Gastrocnemius medialis (tissue), 4 donors: ENCODE data around the gene ATP7B. TPM values are rescaled to one million over a fixed set of nuclear protein-coding genes. Genes with fewer than 3 reads are reported as not detected.

Experiments used
- ATAC-seq, 2 donors: fragments of 150-250 bp; one replicate each; pipeline ENCODE4 v1.9.1; 2016
- DNase-seq, 2 donors: peaks; one replicate each; pipeline ENCODE4 v3.0.0-alpha.2; 2019
- H3K27ac ChIP-seq, 4 donors: fragments of 200-600 bp; sonication (generic); 1 replicate in 1 of 4; 2 replicates in 3 of 4; pipeline ENCODE4 v1.5.1; 2016 to 2018; ENCODE audit warnings: mild to moderate bottlenecking in 2 of 4, moderate library complexity in 1 of 4
- H3K27me3 ChIP-seq, 3 donors: fragments of 200-600 bp; sonication (generic) in 2 of 3; 1 replicate in 1 of 3; 2 replicates in 2 of 3; pipeline versions ENCODE4 v1.5.1 to v1.6.0; 2016 to 2019; ENCODE audit warnings: mild to moderate bottlenecking in 1 of 3, moderate library complexity in 1 of 3
- H3K36me3 ChIP-seq, 2 donors: fragments of 200-600 bp; sonication (generic) in 1 of 2; one replicate each; pipeline ENCODE4 v1.5.1; 2017 to 2018
- H3K4me1 ChIP-seq, 2 donors: fragments of 200-600 bp; sonication (generic) in 1 of 2; one replicate each; pipeline ENCODE4 v1.5.1; 2016 to 2017; ENCODE audit warnings: mild to moderate bottlenecking in 2 of 2
- H3K4me3 ChIP-seq, 4 donors: fragments of 200-600 bp; sonication (generic) in 3 of 4; 1 replicate in 1 of 4; 2 replicates in 3 of 4; pipeline ENCODE4 v1.5.1; 2016 to 2019; ENCODE audit warnings: mild to moderate bottlenecking in 2 of 4
- H3K9me3 ChIP-seq, 3 donors: fragments of 200-600 bp; sonication (generic) in 2 of 3; 1 replicate in 1 of 3; 2 replicates in 2 of 3; pipeline ENCODE4 v1.5.1; 2016 to 2019
- POLR2A ChIP-seq, 2 donors: fragments of 450-650 bp; IDR thresholded peaks; one replicate each; pipeline ENCODE4 v1.6.1; 2017; ENCODE audit warnings: antibody characterized with exemption in 2 of 2, mild to moderate bottlenecking in 2 of 2, moderate library complexity in 2 of 2
- in situ Hi-C, 4 donors: fragments of 200-750 bp; cut with MboI; loops; one replicate each; pipeline versions ENCODE4 v1.15.0 to v1.8.0; 2017; ENCODE audit warnings: low sequenced_read_pairs in 4 of 4
- intact Hi-C: fragments of 100-400 bp; cut with DNase I; formaldehyde crosslinking; loops from one replicate; pipeline ENCODE4 v1.15.1; 2023; ENCODE audit warnings: low total_unique reads
- total RNA-seq, 4 donors: library from RNA; depleted of rRNA; stranded (reverse); fragments of >200 nt; gene quantifications; one replicate each; pipeline versions ENCODE4 v1.1.0 to v1.2.3, GENCODE V29; 2016
- TF ChIP-seq, protein P1 (sequence below), 5 experiments: fragments of 450-650 bp in 3 of 5; fragments of 200-600 bp in 2 of 5; sonication (generic) in 2 of 5; IDR thresholded peaks in 4 of 5; conservative IDR thresholded peaks in 1 of 5; 1 replicate in 4 of 5; 2 replicates in 1 of 5; pipeline ENCODE4 v1.5.1; 2016 to 2019; ENCODE audit warnings: antibody characterized with exemption in 5 of 5, mild to moderate bottlenecking in 3 of 5, moderate library complexity in 3 of 5

ATP7B gene
- total RNA-seq, 4 donors from 2014 or later, result 1.6 to 3.3 (median 2.6) TPM

DNA sequence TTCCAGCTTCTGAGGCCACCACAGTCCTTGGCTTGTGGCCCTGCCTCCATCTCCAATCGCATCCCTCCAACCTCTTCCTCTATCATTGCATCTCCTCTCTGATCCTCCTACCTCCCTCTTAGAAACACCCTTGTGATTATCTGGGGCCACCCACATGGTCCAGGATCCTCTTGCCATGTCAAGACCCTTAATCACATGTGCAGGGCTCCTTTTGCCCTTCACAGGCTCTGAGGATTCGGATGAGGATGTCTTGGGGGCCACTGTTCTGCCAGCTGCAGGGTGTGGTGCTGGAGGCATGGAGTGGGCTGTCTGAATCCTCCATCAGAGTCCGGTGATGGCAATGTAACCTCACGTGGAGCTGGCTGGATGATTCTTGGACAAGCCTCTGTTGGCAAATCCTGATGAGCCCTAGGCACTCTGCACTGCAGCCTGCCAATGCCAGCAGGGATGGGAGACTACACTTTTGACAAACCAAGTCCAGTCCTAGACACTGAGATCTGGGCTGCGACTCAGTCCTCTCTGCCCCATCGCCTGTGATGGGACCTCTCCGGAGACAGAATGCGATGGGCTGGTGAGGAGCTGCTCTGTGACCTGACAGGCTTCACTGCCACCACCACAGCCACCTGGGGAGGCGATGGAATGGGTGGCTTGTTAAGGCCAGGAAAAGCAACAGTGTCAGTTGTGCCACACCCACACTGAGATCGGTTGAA, 88.3 kb downstream of the ATP7B start:
- in situ Hi-C loops, result no loop called here
- H3K4me1 ChIP-seq, result no peaks in the 10 kb centered on the region

DNA sequence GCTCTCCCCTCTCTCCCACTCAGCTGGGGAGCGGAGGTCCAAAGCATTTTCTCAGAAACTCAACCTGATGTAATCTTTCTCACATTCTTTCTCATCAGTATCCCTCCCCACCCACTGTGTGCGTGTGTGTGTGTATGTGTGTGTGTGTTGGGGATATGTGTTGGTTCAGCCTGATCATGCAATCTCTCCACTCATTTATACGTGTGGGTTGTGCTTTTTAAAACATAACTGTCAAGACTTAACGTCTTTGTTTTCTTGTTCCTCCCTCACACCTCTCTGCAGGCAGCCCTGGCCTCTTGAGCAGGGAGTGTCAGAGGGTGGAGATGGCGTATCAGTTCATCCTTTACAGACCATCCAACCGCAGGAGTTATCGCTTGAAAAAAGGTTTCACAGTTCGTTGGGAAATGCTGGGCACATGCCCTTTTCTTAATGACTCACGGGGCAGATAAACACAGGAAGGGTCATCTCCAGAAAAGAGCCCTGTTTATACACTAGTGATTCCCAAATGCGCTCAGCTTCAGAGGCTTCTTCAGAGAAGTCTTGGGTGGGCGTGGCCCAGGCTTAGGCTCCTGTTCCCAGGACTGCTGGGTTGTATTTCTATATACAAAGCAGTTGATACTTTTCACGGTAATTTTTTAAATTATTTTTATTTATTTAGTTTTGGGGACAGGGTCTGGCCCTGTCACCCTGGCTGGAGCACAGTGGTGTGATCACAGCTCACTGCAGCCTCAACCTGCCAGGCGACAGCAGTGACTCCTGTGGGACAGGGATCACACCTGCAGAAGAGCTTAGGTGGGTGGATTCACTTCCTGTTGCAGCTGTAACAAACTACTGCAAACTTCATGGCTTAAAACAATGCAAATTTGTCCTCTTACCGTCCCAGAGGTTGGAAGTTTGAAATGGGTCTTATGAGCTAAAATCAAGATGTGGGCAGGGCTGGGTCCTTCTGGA, 89.2 kb downstream of the ATP7B start:
- TF ChIP-seq, protein P1, sequence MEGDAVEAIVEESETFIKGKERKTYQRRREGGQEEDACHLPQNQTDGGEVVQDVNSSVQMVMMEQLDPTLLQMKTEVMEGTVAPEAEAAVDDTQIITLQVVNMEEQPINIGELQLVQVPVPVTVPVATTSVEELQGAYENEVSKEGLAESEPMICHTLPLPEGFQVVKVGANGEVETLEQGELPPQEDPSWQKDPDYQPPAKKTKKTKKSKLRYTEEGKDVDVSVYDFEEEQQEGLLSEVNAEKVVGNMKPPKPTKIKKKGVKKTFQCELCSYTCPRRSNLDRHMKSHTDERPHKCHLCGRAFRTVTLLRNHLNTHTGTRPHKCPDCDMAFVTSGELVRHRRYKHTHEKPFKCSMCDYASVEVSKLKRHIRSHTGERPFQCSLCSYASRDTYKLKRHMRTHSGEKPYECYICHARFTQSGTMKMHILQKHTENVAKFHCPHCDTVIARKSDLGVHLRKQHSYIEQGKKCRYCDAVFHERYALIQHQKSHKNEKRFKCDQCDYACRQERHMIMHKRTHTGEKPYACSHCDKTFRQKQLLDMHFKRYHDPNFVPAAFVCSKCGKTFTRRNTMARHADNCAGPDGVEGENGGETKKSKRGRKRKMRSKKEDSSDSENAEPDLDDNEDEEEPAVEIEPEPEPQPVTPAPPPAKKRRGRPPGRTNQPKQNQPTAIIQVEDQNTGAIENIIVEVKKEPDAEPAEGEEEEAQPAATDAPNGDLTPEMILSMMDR (IDR thresholded peaks at IDR 0.05 in 4 of 5, conservative IDR thresholded peaks at IDR 0.05 in 1 of 5), result no peak
- TF ChIP-seq POLR2A (IDR thresholded peaks at IDR 0.05), result no peak
- no peak for DNase-seq
- H3K27me3 ChIP-seq, result no peaks in the 10 kb centered on the region
- intact Hi-C loops, result no loop called here
- H3K4me1 ChIP-seq, result no peaks in the 10 kb centered on the region
- H3K4me3 ChIP-seq, result no peak overlapping the region
- in situ Hi-C loops, result no loop called here
- no peaks in the 10 kb centered on the region for H3K9me3 ChIP-seq
- ATAC-seq, result no peak
- H3K27ac ChIP-seq, result no peak overlapping the region
- H3K36me3 ChIP-seq, result no peaks in the 10 kb centered on the region

More for the DNA sequence above, 88.3 kb downstream of the ATP7B start:
- Histone ChIP-seq H3K4me3 (no peak overlapping the region), H3K27ac (no peak overlapping the region), H3K27me3 (no peaks in the 10 kb centered on the region), H3K36me3 (no peaks in the 10 kb centered on the region), H3K9me3 (no peaks in the 10 kb centered on the region)
- TF ChIP-seq POLR2A (IDR thresholded peaks at IDR 0.05), result no peak
- TF ChIP-seq, protein P1 (IDR thresholded peaks at IDR 0.05 in 4 of 5, conservative IDR thresholded peaks at IDR 0.05 in 1 of 5), result no peak
- intact Hi-C loops, result no loop called here
- ATAC-seq, result no peak
- DNase-seq, result no peak

DNA sequence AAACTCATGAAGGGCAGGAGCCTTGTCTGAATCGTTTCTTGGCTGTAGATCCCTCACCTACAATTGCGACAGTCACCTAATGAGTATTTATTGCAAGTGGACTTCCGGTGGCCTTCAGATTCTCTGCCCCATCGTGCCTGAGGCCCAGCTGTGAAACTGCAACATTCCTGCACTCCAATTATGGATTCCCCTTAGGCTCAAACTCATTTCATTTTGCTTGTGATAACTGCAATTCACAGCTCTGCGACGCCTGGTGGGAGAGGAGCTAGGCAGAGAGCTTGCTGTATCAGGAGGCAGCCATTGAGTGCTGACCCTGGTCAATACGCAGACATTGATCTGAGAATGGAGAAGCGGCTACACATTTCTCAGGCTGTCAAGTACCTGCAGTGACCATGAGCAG, 90.5 kb downstream of the ATP7B start:
- no peaks in the 10 kb centered on the region for H3K4me1 ChIP-seq
- intact Hi-C loops, result no loop called here
- in situ Hi-C loops, result no loop called here
- DNase-seq (no peak), ATAC-seq (no peak)
- H3K4me3 ChIP-seq, result no peak overlapping the region
- no peak for TF ChIP-seq POLR2A (IDR thresholded peaks at IDR 0.05)
- TF ChIP-seq, protein P1 (IDR thresholded peaks at IDR 0.05 in 4 of 5, conservative IDR thresholded peaks at IDR 0.05 in 1 of 5), result no peak
- no peaks in the 10 kb centered on the region for H3K9me3 ChIP-seq
- no peak overlapping the region for H3K27ac ChIP-seq
- no peaks in the 10 kb centered on the region for H3K27me3 ChIP-seq
- no peaks in the 10 kb centered on the region for H3K36me3 ChIP-seq

DNA sequence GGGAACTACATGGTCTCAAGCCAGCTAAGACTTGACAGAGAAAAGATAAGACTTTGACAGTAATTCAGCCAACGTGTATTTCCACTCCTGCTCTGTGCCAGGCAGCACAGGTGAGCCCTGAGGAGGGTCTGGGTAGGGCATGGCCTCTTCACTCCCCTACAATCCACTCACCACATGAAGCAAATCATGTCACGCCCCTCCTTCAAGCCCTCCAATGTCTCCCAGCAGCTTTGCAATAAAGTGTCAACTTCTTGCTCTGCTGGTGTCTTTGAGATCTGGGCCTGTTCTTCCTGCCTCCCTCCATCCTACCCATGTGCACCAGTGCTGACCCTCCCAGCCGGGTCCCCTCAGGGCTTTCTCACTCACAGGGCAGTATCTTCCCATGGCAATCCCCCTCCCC, 91.0 kb downstream of the ATP7B start:
- intact Hi-C loops, result no loop called here
- DNase-seq, result no peak
- in situ Hi-C loops, result no loop called here

More for the DNA sequence above, 91.0 kb downstream of the ATP7B start:
- TF ChIP-seq, protein P1 (IDR thresholded peaks at IDR 0.05 in 4 of 5, conservative IDR thresholded peaks at IDR 0.05 in 1 of 5), result no peak
- TF ChIP-seq POLR2A (IDR thresholded peaks at IDR 0.05), result no peak
- Histone ChIP-seq H3K4me1 (no peaks in the 10 kb centered on the region), H3K27me3 (no peaks in the 10 kb centered on the region), H3K9me3 (no peaks in the 10 kb centered on the region), H3K4me3 (no peak overlapping the region), H3K36me3 (no peaks in the 10 kb centered on the region), H3K27ac (no peak overlapping the region)
- no peak for ATAC-seq
